ENCODE data around the gene GALNTL6. TPM values are rescaled to one million over a fixed set of nuclear protein-coding genes. Genes with fewer than 3 reads are reported as not detected.
"Not testable (repeated sequence)": the region's sequence is repeated elsewhere in the genome, so short reads cannot be mapped to it uniquely, and the experiment has no call there.

The GALNTL6 gene
- total RNA-seq, 4 donors from 2014 or later = 0.30 to 1.3 (median 0.60) TPM

GRCh38 chr4:172874944-172875343, 1061.7 kb downstream of the GALNTL6 start:
- H3K4me3 ChIP-seq (ENCODE audit: low read depth, poor library complexity, severe bottlenecking) = no peak overlapping the region
- intact Hi-C loops (cut with DNase I; ENCODE audit: low total_unique reads) = no loop called here
- TF ChIP-seq CTCF (IDR thresholded peaks at IDR 0.05) (no peak), POLR2A (IDR thresholded peaks at IDR 0.05) (no peak)
- DNase-seq (ENCODE audit: low spot score in 2 of 2) = no peak
- 80 to 82% methylated on average over 3 of the region's 3 CpGs for WGBS, 2 donors

GRCh38 chr4:172876394-172876793, 1063.2 kb downstream of the GALNTL6 start:
- 26 to 67% methylated on average over 2 of the region's 2 CpGs for WGBS, 2 donors
- no peak for DNase-seq (ENCODE audit: low spot score in 2 of 2)
- TF ChIP-seq CTCF (IDR thresholded peaks at IDR 0.05) = no peak
- no peak for TF ChIP-seq POLR2A (IDR thresholded peaks at IDR 0.05)
- intact Hi-C loops (cut with DNase I; ENCODE audit: low total_unique reads) = no loop called here
- no peak overlapping the region for H3K4me3 ChIP-seq (ENCODE audit: low read depth, poor library complexity, severe bottlenecking)

GRCh38 chr4:172881645-172882044, 1068.4 kb downstream of the GALNTL6 start:
- TF ChIP-seq CTCF (IDR thresholded peaks at IDR 0.05) = no peak
- no peak for TF ChIP-seq POLR2A (IDR thresholded peaks at IDR 0.05)
- H3K4me3 ChIP-seq (ENCODE audit: low read depth, poor library complexity, severe bottlenecking) = no peak overlapping the region
- intact Hi-C loops (cut with DNase I; ENCODE audit: low total_unique reads) = no loop called here
- WGBS, 2 donors = 77 to 82% methylated on average over 6 of the region's 6 CpGs
- no peak for DNase-seq (ENCODE audit: low spot score in 2 of 2)

- H3K4me3 ChIP-seq (ENCODE audit: low read depth, poor library complexity, severe bottlenecking); intact Hi-C loops (cut with DNase I; ENCODE audit: low total_unique reads); DNase-seq (ENCODE audit: low spot score in 2 of 2): not testable (repeated sequence)
- WGBS, 2 donors = 95 to 96% methylated on average over 3 of the region's 3 CpGs
These were observed 1074.2 kb downstream of the GALNTL6 start for GRCh38 chr4:172887358-172887757.

- no peak overlapping the region for H3K4me3 ChIP-seq (ENCODE audit: low read depth, poor library complexity, severe bottlenecking)
- intact Hi-C loops (cut with DNase I; ENCODE audit: low total_unique reads) = no loop called here
- 64 to 75% methylated on average over 2 of the region's 2 CpGs for WGBS, 2 donors
- no peak for DNase-seq (ENCODE audit: low spot score in 2 of 2)
- no peak for TF ChIP-seq CTCF (IDR thresholded peaks at IDR 0.05)
- no peak for TF ChIP-seq POLR2A (IDR thresholded peaks at IDR 0.05)
These were observed 1074.8 kb downstream of the GALNTL6 start for GRCh38 chr4:172887959-172888358.

- no peak for DNase-seq (ENCODE audit: low spot score in 2 of 2)
- H3K4me3 ChIP-seq (ENCODE audit: low read depth, poor library complexity, severe bottlenecking) = no peak overlapping the region
- intact Hi-C loops (cut with DNase I; ENCODE audit: low total_unique reads) = no loop called here
- WGBS, 2 donors = 39 to 52% methylated on average over 4 of the region's 4 CpGs
- TF ChIP-seq POLR2A (IDR thresholded peaks at IDR 0.05) (no peak), CTCF (IDR thresholded peaks at IDR 0.05) (no peak)
These were observed 1079.1 kb downstream of the GALNTL6 start for GRCh38 chr4:172892300-172892699.

Measured in lower leg skin (tissue), 4 donors.